Dedifferentiated amniotic fluid mesenchymal stem cell (primary cell): Measurements from ENCODE around the gene CALR3.

Source experiments
- DNase-seq: peaks from one replicate; pipeline ENCODE4 v3.0.0-alpha.2; 2016; ENCODE audit errors: extremely low spot score

Gene CALR3

DNA sequence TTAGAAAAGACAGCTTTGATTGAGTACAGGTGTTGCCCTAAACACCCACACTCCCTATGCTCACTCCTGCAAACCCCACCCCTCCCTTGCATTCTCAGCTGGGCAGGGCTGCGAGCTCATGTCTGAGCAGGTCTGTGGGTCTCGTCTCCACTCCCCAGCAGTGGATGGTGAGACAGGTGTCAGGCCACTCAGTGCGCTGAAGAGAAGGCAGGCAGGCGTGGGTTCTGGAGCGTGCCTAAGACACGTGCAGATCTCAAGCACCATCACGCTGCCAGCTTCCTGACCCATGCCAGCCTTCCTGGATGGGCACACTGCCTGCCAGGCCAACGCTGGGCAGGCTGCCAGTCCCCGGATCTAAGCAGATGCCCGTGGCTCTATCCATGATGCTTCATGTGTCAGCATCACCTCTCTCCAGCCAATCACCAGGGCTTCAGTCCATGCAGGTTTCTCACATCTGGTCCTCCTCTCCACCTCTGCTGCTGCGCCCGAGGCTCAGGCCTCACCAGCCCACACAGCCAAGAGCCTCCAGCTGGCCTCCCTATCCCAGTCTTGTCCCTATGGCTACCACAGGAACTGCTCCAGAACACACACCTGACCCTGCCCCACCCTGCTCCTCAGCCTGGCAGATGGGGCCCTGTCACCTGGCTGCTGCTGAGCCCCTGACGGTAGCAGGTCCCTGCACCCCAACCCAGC lies 66.8 kb downstream of the CALR3 start:
- no peak for DNase-seq
